OCI-LY7 (cell line): ENCODE data around the gene ZCCHC8. TPM values are rescaled to one million over a fixed set of nuclear protein-coding genes. Genes with fewer than 3 reads are reported as not detected.
"Not testable (repeated sequence)": the region's sequence is repeated elsewhere in the genome, so short reads cannot be mapped to it uniquely, and the experiment has no call there.

Source experiments
- BruUV-seq: library from RNA; stranded (reverse); fragments of 400-500 nt; replicated peaks from 2 replicates; lab custom pipeline; 2021; lab: Mats Ljungman, UMichigan
- CTCF ChIA-PET: fragments of 300-600 bp; sonication (Branson Sonifier 250); formaldehyde crosslinking; loops from one replicate; lab custom pipeline; 2022; ENCODE audit warnings: antibody characterized with exemption; ENCODE audit not compliant: unreplicated experiment; lab: Charles Lee
- POLR2A ChIA-PET: fragments of 300-600 bp; sonication (Branson Sonifier 250); formaldehyde crosslinking; loops from one replicate; lab custom pipeline; 2022; ENCODE audit warnings: antibody characterized with exemption; lab: Charles Lee
- DNase-seq: peaks from one replicate; pipeline ENCODE4 v3.0.0-alpha.2; 2015; ENCODE audit warnings: low spot score
- H2AFZ ChIP-seq: fragments of 200-600 bp; sonication (generic), shearing (Covaris generic); 2 replicates; pipeline ENCODE4 v1.6.1; 2014; ENCODE audit warnings: mild to moderate bottlenecking, antibody characterized with exemption, low read length, moderate library complexity
- H3K27ac ChIP-seq: fragments of 200-600 bp; sonication (generic); 2 replicates; pipeline ENCODE4 v1.5.1; 2014; ENCODE audit warnings: mixed run types, low read depth, mild to moderate bottlenecking, moderate library complexity, low read length, inconsistent platforms; ENCODE audit not compliant: poor library complexity, severe bottlenecking
- H3K36me3 ChIP-seq: fragments of 200-600 bp; sonication (generic); 2 replicates; pipeline ENCODE4 v1.6.1; 2014; ENCODE audit warnings: mild to moderate bottlenecking, antibody characterized with exemption, low read length, moderate library complexity, mixed read lengths; ENCODE audit not compliant: insufficient read depth
- H3K4me1 ChIP-seq: fragments of 200-600 bp; sonication (generic); 2 replicates; pipeline ENCODE4 v1.5.1; 2014; ENCODE audit warnings: mild to moderate bottlenecking, low read length; ENCODE audit not compliant: insufficient read depth, poor library complexity, severe bottlenecking
- H3K4me2 ChIP-seq: fragments of 200-600 bp; sonication (generic); 2 replicates; pipeline ENCODE4 v1.6.1; 2014; ENCODE audit warnings: mild to moderate bottlenecking, low read length
- H3K4me3 ChIP-seq: fragments of 200-600 bp; sonication (generic); 2 replicates; pipeline ENCODE4 v1.5.1; 2014; ENCODE audit warnings: mild to moderate bottlenecking, low read depth, low read length; ENCODE audit not compliant: poor library complexity, severe bottlenecking
- H3K79me2 ChIP-seq: fragments of 200-600 bp; sonication (generic); 2 replicates; pipeline ENCODE4 v1.6.1; 2016; ENCODE audit warnings: low read depth, mild to moderate bottlenecking, low read length, moderate library complexity, mixed read lengths; ENCODE audit not compliant: insufficient read depth
- H3K9me2 ChIP-seq: fragments of 200-600 bp; sonication (generic); 2 replicates; pipeline ENCODE4 v1.6.1; 2016; ENCODE audit warnings: mild to moderate bottlenecking, low read length, mixed read lengths; ENCODE audit not compliant: insufficient read depth
- H3K9me3 ChIP-seq: fragments of 200-600 bp; sonication (generic); 2 replicates; pipeline ENCODE4 v1.6.1; 2014; ENCODE audit warnings: mild to moderate bottlenecking, mixed run types, low read length, mixed read lengths
- H4K20me1 ChIP-seq: fragments of 200-600 bp; sonication (generic); 2 replicates; pipeline ENCODE4 v1.6.1; 2014; ENCODE audit warnings: mild to moderate bottlenecking, antibody characterized with exemption, low read length, moderate library complexity, mixed read lengths; ENCODE audit not compliant: insufficient read depth
- CTCF ChIP-seq: fragments of 200-600 bp; sonication (generic); conservative IDR thresholded peaks from 2 replicates; pipeline ENCODE4 v1.5.1; 2014; ENCODE audit warnings: mild to moderate bottlenecking, antibody characterized with exemption, low read length, moderate library complexity, mixed read lengths
- EZH2phosphoT487 ChIP-seq: fragments of 200-600 bp; sonication (generic); IDR thresholded peaks from 2 replicates; pipeline ENCODE4 v1.6.1; 2018; ENCODE audit warnings: low read depth, borderline replicate concordance, mild to moderate bottlenecking, mixed run types, antibody characterized with exemption, low read length, moderate library complexity, mixed read lengths
- intact Hi-C: fragments of 100-400 bp; cut with micrococcal nuclease; formaldehyde crosslinking; loops from one replicate; pipeline ENCODE4 v1.10.0; 2022; ENCODE audit not compliant: unreplicated experiment
- total RNA-seq, 2 experiments: library from RNA; depleted of rRNA in 1 of 2; stranded (reverse); fragments of >200 nt in 1 of 2; shearing (Covaris generic) in 1 of 2; gene quantifications; 2 replicates each; pipeline ENCODE4 v1.2.3, GENCODE V29; 2014 to 2022

Gene ZCCHC8
- total RNA-seq, 2 experiments from 2014 or later, result 46.9 to 68.6 TPM

- BruUV-seq, result no TSS peak
- H3K9me3 ChIP-seq, result no peaks in the 10 kb centered on the region
- no peak overlapping the region for H3K4me2 ChIP-seq
- peaks cover 61% of the 10 kb centered on the region for H3K36me3 ChIP-seq
- no peaks in the 10 kb centered on the region for H3K4me1 ChIP-seq
- CTCF ChIA-PET, result interaction anchor here (1.8 kb wide), 1 partner anchor 72 kb away, joined by 9 read pairs; no protein-coding TSS in a partner anchor
- POLR2A ChIA-PET, result interaction anchor here (0.5 to 1.4 kb wide), 6 partner anchors 9 to 155 kb away, joined by 3 to 6 read pairs (median 5); no protein-coding TSS in a partner anchor
- peak; percentile 68 for DNase-seq
- intact Hi-C loops, result loop anchor here (1.0 to 5.0 kb wide), 2 partner anchors 72 to 134 kb away; no protein-coding TSS in a partner anchor
- no peak overlapping the region for H3K4me3 ChIP-seq
- no peak overlapping the region for H3K27ac ChIP-seq
- peaks cover 5% of the 10 kb centered on the region; the same call in 1 of the 2 replicates for H3K79me2 ChIP-seq
- H2AFZ ChIP-seq, result no peak overlapping the region
- H3K9me2 ChIP-seq, result no peaks in the 10 kb centered on the region
- peak; percentile 97 for TF ChIP-seq CTCF
- TF ChIP-seq EZH2phosphoT487, result no peak
- no peaks in the 10 kb centered on the region; the same call in 1 of the 2 replicates for H4K20me1 ChIP-seq
Observed at GRCh38 chr12:122471324-122472226, 29.2 kb downstream of the ZCCHC8 start.

GRCh38 chr12:122470576-122470975 is 30.2 kb downstream of the ZCCHC8 start:
- H4K20me1 ChIP-seq, H3K4me1 ChIP-seq, H3K27ac ChIP-seq, BruUV-seq, H3K9me2 ChIP-seq, H3K4me3 ChIP-seq, H3K4me2 ChIP-seq, DNase-seq, H2AFZ ChIP-seq, H3K79me2 ChIP-seq, H3K9me3 ChIP-seq: not testable (repeated sequence)
- ChIA-PET POLR2A (interaction anchor here (1.3 kb wide), 1 partner anchor 25 kb away, joined by 5 read pairs; no protein-coding TSS in a partner anchor), CTCF (interaction anchor here (1.8 kb wide), 1 partner anchor 71 kb away, joined by 9 read pairs; no protein-coding TSS in a partner anchor)
- intact Hi-C loops, result loop anchor here (5.0 kb wide), 1 partner anchor 133 kb away; no protein-coding TSS in a partner anchor
- peaks cover 51% of the 10 kb centered on the region for H3K36me3 ChIP-seq

- POLR2A ChIA-PET, result interaction anchor here (1.3 kb wide), 1 partner anchor 26 kb away, joined by 5 read pairs; no protein-coding TSS in a partner anchor
- BruUV-seq, H3K4me1 ChIP-seq: not testable (repeated sequence)
Observed at GRCh38 chr12:122469856-122470255, 30.9 kb downstream of the ZCCHC8 start.

More at GRCh38 chr12:122469856-122470255, 30.9 kb downstream of the ZCCHC8 start:
- H3K79me2 ChIP-seq, H2AFZ ChIP-seq, H3K9me2 ChIP-seq, CTCF ChIA-PET, H3K4me3 ChIP-seq, H4K20me1 ChIP-seq, H3K9me3 ChIP-seq, DNase-seq, H3K27ac ChIP-seq, H3K4me2 ChIP-seq: not testable (repeated sequence)
- peaks cover 44% of the 10 kb centered on the region for H3K36me3 ChIP-seq
- intact Hi-C loops, result loop anchor here (5.0 kb wide), 1 partner anchor 133 kb away; no protein-coding TSS in a partner anchor
